GM18505 (cell line): Measurements from ENCODE around the gene CDK11B.

Experiments
- ATAC-seq: cut with Tn5 transposase; IDR thresholded peaks from one replicate; pipeline ENCODE4 v1.9.1; 2021; ENCODE audit not compliant: unreplicated experiment
- POLR2A ChIP-seq: IDR thresholded peaks from 4 replicates; pipeline ENCODE4 v1.6.1; 2011; ENCODE audit warnings: borderline replicate concordance; ENCODE audit not compliant: insufficient read depth, insufficient read length; ENCODE audit errors: extremely low read depth

The CDK11B gene

GRCh38 chr1:1627261-1627828 lies 31.5 kb downstream of the CDK11B start:
- ATAC-seq = no peak
- TF ChIP-seq POLR2A = no peak

DNA sequence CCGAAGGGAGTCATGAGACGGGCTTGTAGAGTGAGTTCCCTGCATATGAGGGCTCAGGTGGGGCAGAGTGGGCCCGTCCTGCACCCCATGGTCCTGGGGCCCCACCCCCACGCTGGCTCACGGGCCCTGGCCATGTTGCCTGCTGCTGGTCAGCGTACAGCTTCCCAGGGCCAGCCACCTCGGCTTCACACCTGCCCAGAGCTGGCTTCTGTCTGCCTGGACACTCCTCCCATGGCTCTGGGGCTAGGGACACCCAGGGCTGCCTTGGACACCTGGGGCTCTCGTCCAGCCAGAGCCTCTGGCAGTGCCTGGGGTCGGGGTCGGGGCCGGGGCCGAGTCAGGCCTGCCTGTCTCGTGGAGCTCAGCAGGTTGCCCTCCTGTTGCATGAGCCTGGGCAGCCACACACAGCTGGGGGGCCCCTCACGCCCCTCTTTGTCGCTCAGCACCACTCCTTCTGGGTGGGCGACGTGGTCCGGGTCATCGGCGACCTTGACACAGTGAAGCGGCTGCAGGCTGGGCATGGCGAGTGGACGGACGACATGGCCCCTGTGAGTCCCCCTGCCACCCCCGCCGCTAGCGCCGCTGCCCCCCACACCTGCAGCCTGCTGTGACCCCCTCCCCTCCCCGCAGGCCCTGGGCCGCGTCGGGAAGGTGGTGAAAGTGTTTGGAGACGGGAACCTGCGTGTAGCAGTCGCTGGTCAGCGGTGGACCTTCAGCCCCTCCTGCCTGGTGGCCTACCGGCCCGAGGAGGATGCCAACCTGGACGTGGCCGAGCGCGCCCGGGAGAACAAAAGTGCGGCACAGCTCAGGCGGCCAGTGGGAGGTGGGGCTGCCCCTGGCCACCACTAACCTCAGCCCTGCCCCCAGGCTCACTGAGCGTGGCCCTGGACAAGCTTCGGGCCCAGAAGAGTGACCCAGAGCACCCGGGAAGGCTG lies 32.3 kb downstream of the CDK11B start:
- ATAC-seq = no peak
- no peak for TF ChIP-seq POLR2A

DNA sequence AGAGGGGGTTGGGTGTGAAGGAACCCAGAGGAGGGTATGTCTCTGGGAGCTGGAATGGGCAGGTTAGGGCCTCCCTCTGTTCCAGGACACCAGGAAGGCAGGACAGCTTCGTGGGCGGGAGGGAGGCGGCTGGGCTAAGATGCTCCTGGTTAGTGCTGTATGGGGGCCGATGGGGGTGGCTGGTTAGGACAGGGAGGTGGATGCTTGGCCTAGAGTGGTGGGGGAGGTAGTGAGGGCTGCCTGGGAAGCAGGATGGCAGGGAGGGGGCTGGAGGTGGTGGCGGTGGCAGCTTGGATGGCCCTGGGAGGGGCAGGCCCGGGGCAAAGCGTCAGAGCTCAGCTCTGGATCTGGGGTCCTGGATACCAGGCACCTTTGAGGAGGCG lies 33.0 kb downstream of the CDK11B start:
- TF ChIP-seq POLR2A = no peak

GRCh38 chr1:1625404-1625775 lies 33.4 kb downstream of the CDK11B start:
- no peak for ATAC-seq
- TF ChIP-seq POLR2A = no peak

More for the DNA sequence above, 33.0 kb downstream of the CDK11B start:
- ATAC-seq = no peak

GRCh38 chr1:1624443-1625403 lies 34.1 kb downstream of the CDK11B start:
- no peak for ATAC-seq
- no peak for TF ChIP-seq POLR2A

DNA sequence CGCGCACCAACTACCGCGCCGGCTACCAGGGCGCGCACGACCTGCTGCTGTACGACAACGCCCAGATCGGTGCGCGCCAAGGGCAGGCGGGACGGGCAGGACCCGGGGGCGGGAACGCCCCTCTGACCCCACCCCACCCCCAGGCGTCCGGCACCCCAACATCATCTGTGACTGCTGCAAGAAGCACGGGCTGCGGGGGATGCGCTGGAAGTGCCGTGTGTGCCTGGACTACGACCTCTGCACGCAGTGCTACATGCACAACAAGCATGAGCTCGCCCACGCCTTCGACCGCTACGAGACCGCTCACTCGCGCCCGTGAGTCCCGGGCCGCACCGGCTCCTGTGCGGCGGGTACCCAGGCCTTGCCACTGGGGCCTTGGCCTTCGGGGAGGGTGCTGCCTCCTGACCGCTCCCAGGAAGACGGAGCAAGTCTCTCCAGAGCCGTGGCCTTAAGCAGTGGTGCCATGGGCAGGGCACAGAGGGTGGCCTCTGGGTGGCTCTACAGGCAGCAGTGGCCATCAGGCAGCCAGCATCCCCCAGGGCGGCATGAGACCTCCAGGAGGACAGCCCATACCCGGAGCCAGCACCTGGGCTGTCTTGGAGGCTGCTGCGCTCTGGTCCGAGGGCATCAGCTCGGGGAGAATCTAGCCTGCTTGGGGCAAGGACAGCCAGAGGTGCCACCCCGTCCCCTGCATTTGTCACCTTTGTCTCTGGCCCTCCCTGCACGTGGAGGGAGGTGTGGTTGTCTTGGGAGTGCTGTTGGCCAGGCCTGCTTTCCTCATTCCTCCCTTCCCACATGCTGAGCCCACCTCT lies 35.0 kb downstream of the CDK11B start:
- no peak for TF ChIP-seq POLR2A
- ATAC-seq = no peak

GRCh38 chr1:1623181-1623630 lies 35.6 kb downstream of the CDK11B start:
- ATAC-seq = no peak
- TF ChIP-seq POLR2A = no peak

DNA sequence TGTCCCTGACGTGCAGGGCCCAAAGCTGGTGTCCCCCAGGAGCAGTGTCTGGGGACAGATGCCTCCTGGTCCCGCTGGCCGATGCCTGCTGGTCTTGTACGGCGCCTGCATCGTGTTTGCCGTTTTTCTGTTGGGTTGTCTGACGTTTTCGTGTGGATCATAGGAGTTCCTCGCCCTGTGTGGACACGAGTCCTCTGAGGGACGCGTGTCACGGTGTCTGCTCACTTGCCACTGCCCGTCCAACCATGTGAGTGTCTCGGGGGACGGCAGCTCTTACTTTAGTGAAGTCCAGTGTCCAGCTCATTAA lies 36.1 kb downstream of the CDK11B start:
- no peak for TF ChIP-seq POLR2A
- ATAC-seq = no peak

DNA sequence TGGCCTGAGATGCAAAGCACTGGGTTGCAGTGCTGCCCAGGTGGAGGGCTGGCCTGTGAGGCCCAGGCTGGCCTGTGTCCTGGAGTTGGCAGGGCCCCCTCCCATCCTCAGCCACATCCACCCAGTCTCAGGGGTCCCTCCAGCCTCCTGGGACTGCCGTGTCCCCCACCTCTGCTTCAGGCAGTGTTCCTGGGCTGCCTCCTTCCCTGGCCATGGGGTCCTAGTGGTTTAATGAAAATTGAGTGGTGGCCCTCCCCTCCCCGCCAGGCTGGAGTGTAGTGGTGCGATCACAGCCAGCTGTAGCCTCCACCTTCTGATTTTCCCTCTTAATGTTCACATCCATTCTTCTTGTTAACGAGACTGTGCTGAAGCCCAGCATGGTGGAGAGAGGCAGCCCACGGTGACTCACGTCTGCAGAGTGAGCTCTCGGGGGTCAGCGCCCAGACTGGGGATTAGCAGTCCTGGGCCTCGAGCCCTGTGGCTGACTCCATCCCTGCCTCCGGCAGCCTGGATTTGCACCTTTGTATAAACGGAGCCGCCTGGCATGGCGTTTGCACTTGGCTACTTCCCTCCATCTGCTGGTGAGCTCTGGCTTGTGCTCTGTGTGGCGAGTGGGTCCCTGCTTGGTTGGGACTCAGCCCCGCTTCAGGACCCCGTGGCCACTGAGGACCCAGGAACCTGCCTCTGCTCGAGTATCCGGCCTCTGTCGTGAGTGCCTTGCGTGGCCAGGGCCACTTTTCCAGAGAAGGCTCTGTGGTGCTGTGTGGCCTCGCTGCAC lies 36.6 kb downstream of the CDK11B start:
- TF ChIP-seq POLR2A = no peak

GRCh38 chr1:1621173-1622009 lies 37.4 kb downstream of the CDK11B start:
- ATAC-seq = no peak
- no peak for TF ChIP-seq POLR2A

More for the DNA sequence above, 36.6 kb downstream of the CDK11B start:
- no peak for ATAC-seq

DNA sequence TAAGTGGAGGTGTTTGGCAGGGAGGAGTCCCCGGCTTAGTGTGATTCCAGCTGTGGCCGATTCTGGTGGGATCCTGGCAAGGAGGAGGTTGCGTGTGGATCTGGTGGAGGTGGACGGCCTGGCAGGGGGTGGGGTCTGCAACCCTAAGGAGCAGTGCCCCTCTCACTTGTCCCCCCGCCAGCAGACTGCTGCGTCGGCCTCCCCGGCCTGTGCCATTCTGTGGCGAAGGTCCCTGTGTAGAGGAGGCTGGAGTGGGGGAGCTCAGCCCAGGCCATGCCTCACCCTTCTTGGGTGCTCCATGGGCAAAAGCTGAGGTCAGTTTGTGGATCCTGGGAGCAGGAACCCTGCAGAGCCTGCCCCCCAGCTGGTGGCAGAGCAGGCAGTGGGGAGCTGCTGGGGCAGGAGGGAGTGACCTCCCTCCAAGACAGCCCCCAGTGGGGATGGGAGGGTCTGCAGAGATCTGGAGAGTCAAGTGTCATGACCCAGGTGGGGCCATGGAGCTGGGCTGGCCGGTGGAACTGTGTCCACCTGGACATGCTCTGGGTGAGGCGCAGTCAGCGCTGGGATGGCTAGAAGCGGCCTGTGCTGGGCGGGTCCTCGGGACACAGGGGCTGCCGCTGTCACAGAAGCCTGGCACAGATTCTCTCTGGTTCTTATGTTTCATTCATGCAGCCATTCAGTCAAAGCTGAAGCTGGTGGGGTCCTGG lies 38.2 kb downstream of the CDK11B start:
- no peak for TF ChIP-seq POLR2A
- ATAC-seq = no peak

GRCh38 chr1:1619917-1620361 lies 38.9 kb downstream of the CDK11B start:
- no peak for TF ChIP-seq POLR2A
- no peak for ATAC-seq
